HepG2 (cell line): ENCODE measurements around the gene ARHGEF7.

Source experiments
- MXD1 ChIP-seq: sonication (generic); formaldehyde crosslinking; IDR thresholded peaks from 2 replicates; pipeline ENCODE4 v1.4.0; 2020; ENCODE audit warnings: mild to moderate bottlenecking, missing genetic modification reagents
- ZNF282 ChIP-seq: fragments of 450-650 bp; IDR thresholded peaks from 2 replicates; pipeline ENCODE4 v1.6.1; 2018; ENCODE audit not compliant: partially characterized antibody

- TF ChIP-seq MXD1 (CRISPR knock-in tag) (no peak), ZNF282 (no peak)
These were observed 171.6 kb downstream of the ARHGEF7 start for GRCh38 chr13:111286749-111287148.
